Fibroblast of pulmonary artery (primary cell): Measurements from ENCODE around the gene ZNF473.
"Not testable (repeated sequence)": the region's sequence is repeated elsewhere in the genome, so short reads cannot be mapped to it uniquely, and the experiment has no call there.

ENCODE experiments used
- DNase-seq: peaks from one replicate; pipeline ENCODE4 v3.0.0-alpha.2; 2010; ENCODE audit warnings: low read depth
- H3K4me3 ChIP-seq: replicated peaks from 2 replicates; pipeline ENCODE4 v1.5.1; 2011; ENCODE audit warnings: low read depth, mild to moderate bottlenecking, control low read depth, low read length, moderate library complexity

ZNF473 gene

GRCh38 chr19:50091786-50092185 is 66.0 kb downstream of the ZNF473 start:
- DNase-seq, H3K4me3 ChIP-seq: not testable (repeated sequence)

DNA sequence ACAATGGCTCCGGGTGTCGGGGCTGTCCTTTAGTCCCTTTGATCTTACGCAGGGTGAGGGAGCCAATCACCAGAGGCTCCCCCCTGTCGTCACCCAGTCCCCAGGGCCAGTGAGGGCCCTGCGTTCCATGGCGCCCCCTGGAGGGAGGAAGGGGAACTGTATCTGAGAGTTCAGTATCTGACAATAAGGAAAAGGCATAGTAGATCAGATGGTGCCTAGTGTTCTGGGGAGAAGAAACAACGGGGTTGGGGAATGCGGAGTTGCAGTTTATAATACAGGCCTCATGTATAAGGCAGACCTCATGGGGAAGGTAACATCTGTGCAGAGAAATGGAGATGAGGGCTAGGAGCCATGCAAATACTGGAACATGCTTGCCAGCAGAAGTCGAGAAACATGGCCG is 66.8 kb downstream of the ZNF473 start:
- not testable (repeated sequence) for DNase-seq

GRCh38 chr19:50097884-50098283 is 72.1 kb downstream of the ZNF473 start:
- not testable (repeated sequence) for DNase-seq, H3K4me3 ChIP-seq

More for the DNA sequence above, 66.8 kb downstream of the ZNF473 start:
- H3K4me3 ChIP-seq = not testable (repeated sequence)

DNA sequence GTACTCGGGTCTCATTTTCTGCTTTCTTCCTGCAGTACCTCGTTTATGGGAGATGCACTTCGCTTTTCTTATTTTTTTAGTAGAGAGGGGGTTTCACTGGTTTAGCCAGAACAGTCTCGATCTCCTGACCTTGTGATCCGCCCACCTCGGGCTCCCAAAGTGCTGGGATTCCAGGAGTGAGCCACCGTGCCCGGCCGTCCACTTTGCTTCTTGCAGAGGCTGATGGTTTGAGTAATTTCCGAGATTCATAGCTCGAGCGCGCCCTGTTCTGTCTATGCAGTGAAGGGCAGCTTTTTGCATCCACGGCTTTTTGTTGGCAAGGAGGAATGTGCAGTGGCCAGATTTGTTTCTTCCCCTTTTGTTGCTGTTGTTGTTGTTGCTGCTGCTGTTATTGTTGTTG is 73.1 kb downstream of the ZNF473 start:
- DNase-seq = not testable (repeated sequence)

DNA sequence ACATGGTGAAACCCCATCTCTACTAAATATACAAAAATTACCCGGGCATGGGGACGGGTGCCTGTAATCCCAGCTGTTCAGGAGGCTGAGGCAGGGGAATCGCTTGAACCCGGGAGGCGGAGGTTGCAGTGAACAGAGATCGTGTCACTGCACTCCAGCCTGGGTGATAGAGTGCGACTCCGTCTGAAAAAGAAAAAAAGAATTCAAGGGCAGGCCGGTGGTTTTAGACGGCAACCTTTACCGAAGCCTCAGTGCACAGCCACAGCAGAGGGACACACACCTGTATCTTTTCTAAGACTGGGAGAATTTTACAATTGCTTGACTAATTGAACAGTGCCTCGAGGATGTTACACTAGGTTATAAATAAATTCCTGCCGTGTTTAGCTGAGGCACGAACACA is 73.9 kb downstream of the ZNF473 start:
- not testable (repeated sequence) for H3K4me3 ChIP-seq, DNase-seq

More for the DNA sequence above, 73.1 kb downstream of the ZNF473 start:
- not testable (repeated sequence) for H3K4me3 ChIP-seq

DNA sequence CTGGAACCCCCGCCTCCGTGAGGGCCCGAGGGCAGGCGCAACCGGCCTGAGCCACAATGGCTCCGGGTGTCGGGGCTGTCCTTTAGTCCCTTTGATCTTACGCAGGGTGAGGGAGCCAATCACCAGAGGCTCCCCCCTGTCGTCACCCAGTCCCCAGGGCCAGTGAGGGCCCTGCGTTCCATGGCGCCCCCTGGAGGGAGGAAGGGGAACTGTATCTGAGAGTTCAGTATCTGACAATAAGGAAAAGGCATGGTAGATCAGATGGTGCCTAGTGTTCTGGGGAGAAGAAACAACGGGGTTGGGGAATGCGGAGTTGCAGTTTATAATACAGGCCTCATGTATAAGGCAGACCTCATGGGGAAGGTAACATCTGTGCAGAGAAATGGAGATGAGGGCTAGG is 75.1 kb downstream of the ZNF473 start:
- not testable (repeated sequence) for H3K4me3 ChIP-seq, DNase-seq
